Duodenal mucosa (tissue), 2 donors: Measurements from ENCODE around the gene ZMAT5.

ENCODE experiments used
- H3K27ac ChIP-seq: one replicate; pipeline ENCODE4 v1.7.0; 2013; ENCODE audit warnings: low read depth, low read length
- H3K27me3 ChIP-seq, 2 donors: one replicate each; pipeline ENCODE4 v1.7.0; 2013; ENCODE audit warnings: low read length in 2 of 2, control low read depth in 1 of 2; ENCODE audit not compliant: insufficient read depth in 2 of 2, control insufficient read depth in 1 of 2
- H3K36me3 ChIP-seq, 2 donors: one replicate each; pipeline ENCODE4 v1.7.0; 2013; ENCODE audit warnings: low read length in 2 of 2, control low read depth in 1 of 2; ENCODE audit not compliant: insufficient read depth in 2 of 2, control insufficient read depth in 1 of 2
- H3K4me1 ChIP-seq, 2 donors: one replicate each; pipeline ENCODE4 v1.7.0; 2013; ENCODE audit warnings: low read length in 2 of 2, control low read depth in 1 of 2; ENCODE audit not compliant: insufficient read depth in 2 of 2, control insufficient read depth in 1 of 2
- H3K4me3 ChIP-seq, 2 donors: one replicate each; pipeline ENCODE4 v1.7.0; 2013; ENCODE audit warnings: low read length in 2 of 2, low read depth in 1 of 2
- H3K9ac ChIP-seq, 2 donors: one replicate each; pipeline ENCODE4 v1.7.0; 2013; ENCODE audit warnings: low read length in 2 of 2, low read depth in 1 of 2
- H3K9me3 ChIP-seq, 2 donors: one replicate each; pipeline ENCODE4 v1.7.0; 2013; ENCODE audit warnings: low read length in 2 of 2, control low read depth in 1 of 2; ENCODE audit not compliant: control insufficient read depth in 1 of 2

ZMAT5 gene

DNA sequence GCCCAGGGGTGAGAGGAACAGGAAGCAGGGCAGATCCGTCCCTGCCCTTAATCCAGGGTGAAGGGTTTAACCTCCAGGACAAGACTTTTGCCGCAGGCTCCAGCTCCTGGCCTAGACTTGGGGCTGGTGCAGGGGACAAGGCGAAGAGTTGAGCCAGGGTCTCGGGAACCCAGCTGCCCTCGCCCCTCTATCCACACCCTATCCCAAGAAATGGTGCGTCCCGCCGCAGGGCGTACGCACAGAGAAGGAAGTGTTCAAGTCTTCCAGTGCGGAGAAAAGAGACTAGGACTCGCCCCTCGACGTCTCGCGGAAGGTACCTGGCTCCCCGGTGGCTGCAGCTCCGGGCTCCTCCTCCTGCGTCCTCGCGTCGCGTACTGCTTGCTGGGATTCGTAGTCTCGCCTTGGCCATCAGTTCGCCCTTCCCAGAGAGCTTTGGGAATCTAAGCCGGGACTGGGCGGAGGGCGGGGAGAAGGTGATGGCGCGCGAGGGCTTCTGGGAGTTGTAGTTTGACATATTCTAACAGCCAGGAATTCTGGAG, at the start of gene ZMAT5:
ZMAT5 (minus strand) TSS at position 376 of the 539 bp plus-strand sequence. CDS start 18,463 bp downstream, outside the sequence.
- Histone ChIP-seq H3K9me3 (no peaks in the 10 kb centered on the region), H3K4me1 (peaks cover 21 to 23% of the 10 kb centered on the region in 2 donors), H3K27ac (peak within 1 kb of the TSS; percentile 84)

DNA sequence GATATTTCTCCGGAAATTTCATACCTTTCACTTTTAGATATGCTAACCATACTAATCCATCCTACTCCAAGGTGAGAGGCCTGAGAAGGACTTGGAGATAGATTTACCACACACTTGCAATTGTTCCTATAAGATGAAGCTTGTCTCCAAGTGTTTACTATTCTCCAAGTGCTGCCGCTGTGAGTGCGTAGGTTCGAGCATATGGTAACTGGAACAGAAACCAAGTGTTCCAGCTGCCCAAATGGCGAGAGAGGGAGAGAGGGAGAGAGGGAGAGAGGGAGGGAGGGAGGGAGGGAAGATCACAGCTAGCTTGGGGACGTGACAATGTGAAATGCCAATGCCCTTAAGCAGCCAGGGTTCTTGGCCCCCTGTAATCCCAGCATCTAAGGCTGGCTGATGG, 49.7 kb upstream of the ZMAT5 start:
- H3K27ac ChIP-seq = no peak overlapping the region
- H3K9me3 ChIP-seq = no peaks in the 10 kb centered on the region
- H3K4me3 ChIP-seq = no peak overlapping the region
- H3K36me3 ChIP-seq = peaks cover 32 to 81% of the 10 kb centered on the region in 2 donors
- H3K4me1 ChIP-seq = peaks cover 8 to 10% of the 10 kb centered on the region in 2 donors
- no peaks in the 10 kb centered on the region for H3K27me3 ChIP-seq
- no peak overlapping the region for H3K9ac ChIP-seq

More for the DNA sequence above, at the start of gene ZMAT5:
- H3K36me3 ChIP-seq = peaks cover 5 to 22% of the 10 kb centered on the region in 2 donors
- no peaks in the 10 kb centered on the region for H3K27me3 ChIP-seq
- H3K9ac ChIP-seq = peak within 1 kb of the TSS; percentile 91 to 97
- peak within 1 kb of the TSS; percentile 84 to 96 for H3K4me3 ChIP-seq

DNA sequence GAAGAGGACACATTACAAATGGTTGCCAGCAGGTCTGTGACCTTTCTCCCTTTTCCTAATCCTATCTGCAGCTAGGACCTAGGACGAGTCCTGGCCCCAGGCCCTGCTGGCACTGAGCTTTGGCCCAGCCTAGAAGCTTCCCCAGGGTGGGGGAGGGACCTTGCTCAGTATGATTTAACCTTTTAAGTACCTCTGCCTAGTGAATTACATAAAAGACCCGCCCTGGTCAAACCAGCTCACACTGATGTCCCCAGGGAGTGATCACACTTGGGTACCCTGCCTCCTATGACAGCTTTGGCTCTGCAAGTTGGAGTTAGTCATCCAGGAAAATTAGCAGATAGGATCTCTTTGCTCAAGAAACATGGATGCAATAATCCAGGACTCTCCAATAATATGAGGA, 49.3 kb upstream of the ZMAT5 start:
- peaks cover 6 to 8% of the 10 kb centered on the region in 2 donors for H3K4me1 ChIP-seq
- H3K36me3 ChIP-seq = peaks cover 36 to 84% of the 10 kb centered on the region in 2 donors
- no peak overlapping the region for H3K4me3 ChIP-seq
- no peak overlapping the region for H3K27ac ChIP-seq
- no peaks in the 10 kb centered on the region for H3K9me3 ChIP-seq
- no peak overlapping the region for H3K9ac ChIP-seq
- H3K27me3 ChIP-seq = no peaks in the 10 kb centered on the region

- Histone ChIP-seq H3K4me1 (peaks cover 6 to 8% of the 10 kb centered on the region in 2 donors), H3K9me3 (no peaks in the 10 kb centered on the region), H3K4me3 (no peak overlapping the region), H3K27me3 (no peaks in the 10 kb centered on the region), H3K9ac (no peak overlapping the region), H3K36me3 (peaks cover 39 to 84% of the 10 kb centered on the region in 2 donors), H3K27ac (no peak overlapping the region)
These were observed 48.8 kb upstream of the ZMAT5 start for GRCh38 chr22:29815580-29815979.

GRCh38 chr22:29814003-29814402, 47.2 kb upstream of the ZMAT5 start:
- Histone ChIP-seq H3K9me3 (no peaks in the 10 kb centered on the region), H3K27ac (no peak overlapping the region), H3K9ac (no peak overlapping the region), H3K4me1 (peaks cover 6 to 8% of the 10 kb centered on the region in 2 donors), H3K4me3 (no peak overlapping the region), H3K27me3 (no peaks in the 10 kb centered on the region), H3K36me3 (peaks cover 45 to 90% of the 10 kb centered on the region in 2 donors)

DNA sequence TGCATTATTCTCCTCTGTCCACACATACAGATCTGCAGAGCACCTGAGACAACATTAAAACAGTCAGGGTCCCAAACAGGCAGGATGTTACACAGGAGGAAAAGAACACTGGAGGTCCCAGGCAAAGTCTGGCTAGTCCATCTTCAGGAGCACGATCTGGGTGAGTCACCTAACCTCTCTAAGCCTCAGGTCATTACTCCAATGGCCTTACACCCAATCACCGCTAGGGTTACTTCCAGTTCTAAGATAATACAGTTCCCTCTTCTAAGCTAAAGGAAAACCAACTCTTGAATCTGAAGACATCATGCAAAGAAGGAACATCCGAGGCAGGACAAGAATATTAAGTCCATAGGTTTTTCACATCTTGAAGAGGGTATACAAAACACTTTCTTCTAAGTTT, 46.8 kb upstream of the ZMAT5 start:
- H3K9me3 ChIP-seq = no peaks in the 10 kb centered on the region
- no peak overlapping the region for H3K9ac ChIP-seq
- no peak overlapping the region for H3K4me3 ChIP-seq
- H3K27me3 ChIP-seq = no peaks in the 10 kb centered on the region
- H3K36me3 ChIP-seq = peaks cover 45 to 87% of the 10 kb centered on the region in 2 donors
- H3K4me1 ChIP-seq = peaks cover 6 to 8% of the 10 kb centered on the region in 2 donors
- no peak overlapping the region for H3K27ac ChIP-seq

DNA sequence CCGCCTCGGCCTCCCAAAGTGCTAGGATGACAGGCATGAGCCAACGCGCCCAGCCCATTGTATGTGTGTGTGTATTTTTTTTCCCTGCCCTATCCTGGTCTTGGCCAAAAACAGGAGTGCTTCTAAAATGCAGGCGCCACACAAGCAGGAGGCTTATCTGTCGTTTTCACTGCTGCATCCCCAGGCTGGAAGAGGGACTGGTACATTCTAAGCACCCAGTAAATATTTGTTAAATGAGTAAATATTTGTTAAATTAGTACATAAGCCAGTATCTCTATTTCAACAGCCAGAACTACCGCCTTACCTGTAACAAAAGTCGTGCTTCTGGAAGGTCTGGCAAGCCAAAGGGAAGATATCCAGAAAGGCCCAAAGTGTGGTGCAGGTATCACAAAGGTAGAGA, 46.3 kb upstream of the ZMAT5 start:
- Histone ChIP-seq H3K4me1 (peaks cover 6 to 8% of the 10 kb centered on the region in 2 donors), H3K9me3 (no peaks in the 10 kb centered on the region), H3K4me3 (no peak overlapping the region), H3K36me3 (peaks cover 47 to 88% of the 10 kb centered on the region in 2 donors), H3K27me3 (no peaks in the 10 kb centered on the region), H3K9ac (no peak overlapping the region), H3K27ac (no peak overlapping the region)

- no peaks in the 10 kb centered on the region for H3K27me3 ChIP-seq
- peaks cover 6 to 7% of the 10 kb centered on the region in 2 donors for H3K4me1 ChIP-seq
- H3K9ac ChIP-seq = no peak overlapping the region
- H3K9me3 ChIP-seq = no peaks in the 10 kb centered on the region
- peaks cover 55 to 89% of the 10 kb centered on the region in 2 donors for H3K36me3 ChIP-seq
- H3K27ac ChIP-seq = no peak overlapping the region
- H3K4me3 ChIP-seq = no peak overlapping the region
These were observed 44.6 kb upstream of the ZMAT5 start for GRCh38 chr22:29811377-29811776.

DNA sequence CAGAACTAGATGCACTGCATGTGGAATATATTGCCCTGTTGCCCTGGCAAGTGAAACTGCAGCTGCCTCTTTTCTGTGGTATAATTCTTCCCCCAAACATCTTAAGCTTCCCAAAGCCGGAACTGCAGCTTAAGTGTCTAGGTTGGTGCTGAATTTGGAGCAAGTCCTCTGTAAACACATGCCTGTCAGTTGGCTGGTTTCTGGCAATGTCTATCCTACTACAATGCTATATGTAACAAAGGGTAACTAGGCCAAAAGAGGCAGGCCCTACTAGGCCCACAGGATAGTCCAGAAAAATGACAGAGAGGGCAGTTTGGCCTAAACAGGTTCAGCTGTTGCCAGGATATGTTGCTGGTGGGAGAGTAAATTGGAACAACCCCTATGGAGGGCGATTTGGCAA, 43.4 kb upstream of the ZMAT5 start:
- Histone ChIP-seq H3K4me1 (no peaks in the 10 kb centered on the region), H3K27me3 (no peaks in the 10 kb centered on the region), H3K36me3 (peaks cover 61 to 89% of the 10 kb centered on the region in 2 donors)

DNA sequence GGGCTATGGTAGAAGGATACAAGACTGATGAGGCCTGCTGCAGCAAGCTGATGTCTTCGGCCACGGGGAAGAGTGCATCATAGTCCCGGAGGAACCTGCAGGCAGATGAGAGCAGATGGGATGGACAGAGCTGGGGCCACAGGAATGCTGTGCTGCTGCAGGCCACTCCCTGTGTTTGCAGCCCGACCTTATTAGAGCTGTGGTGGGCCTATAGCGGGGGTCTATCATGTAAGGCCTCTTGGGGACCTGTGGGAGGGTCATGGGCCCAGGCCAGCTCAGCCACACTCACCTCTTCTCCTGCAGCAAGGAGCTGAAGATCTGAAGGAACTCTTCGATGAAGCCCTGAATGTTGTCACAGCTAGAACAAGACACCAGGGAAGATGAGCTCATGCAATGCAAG, 39.4 kb upstream of the ZMAT5 start:
- Histone ChIP-seq H3K27ac (no peak overlapping the region), H3K36me3 (peaks cover 57 to 83% of the 10 kb centered on the region in 2 donors), H3K9me3 (no peaks in the 10 kb centered on the region), H3K4me1 (no peaks in the 10 kb centered on the region), H3K4me3 (no peak overlapping the region), H3K27me3 (no peaks in the 10 kb centered on the region), H3K9ac (no peak overlapping the region)

More for the DNA sequence above, 43.4 kb upstream of the ZMAT5 start:
- Histone ChIP-seq H3K27ac (no peak overlapping the region), H3K9ac (no peak overlapping the region), H3K4me3 (no peak overlapping the region), H3K9me3 (no peaks in the 10 kb centered on the region)
